ENCODE results near the gene TTYH2. TPM values are rescaled to one million over a fixed set of nuclear protein-coding genes. Genes with fewer than 3 reads are reported as not detected.

The TTYH2 gene
- total and polyA plus RNA-seq, 8 donors = 0.58 to 17.9 (median 1.5) TPM

DNA sequence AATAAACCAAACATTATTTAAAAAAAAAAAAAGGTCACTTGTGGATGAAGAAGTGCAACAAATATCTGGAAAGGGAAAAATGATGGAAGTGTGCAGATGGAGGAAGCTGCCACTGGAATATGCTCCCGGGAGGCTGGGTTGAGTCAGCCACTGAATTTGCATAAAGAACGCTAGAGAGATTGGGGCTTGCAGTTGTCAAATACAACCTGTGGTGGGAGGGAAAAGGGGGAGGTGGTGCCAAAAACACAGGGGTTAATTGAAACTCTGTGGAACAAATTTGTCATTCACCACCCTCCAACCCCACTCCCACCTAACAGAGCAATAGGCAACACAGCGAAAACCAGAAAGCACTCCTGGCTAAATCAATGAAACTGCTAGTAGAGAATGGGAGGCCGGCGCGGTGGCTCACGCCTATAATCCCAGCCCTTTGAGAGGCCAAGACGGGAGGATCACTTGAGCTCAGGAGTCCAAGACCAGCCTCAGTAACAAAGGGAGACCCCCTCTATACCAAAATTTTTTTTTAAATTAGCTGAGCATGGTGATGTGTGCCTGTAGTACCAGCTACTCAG lies 47.5 kb upstream of the TTYH2 start:
- Histone ChIP-seq H3K27me3 (peaks cover 0 to 54% (median 0%) of the 10 kb centered on the region in 3 donors), H3K36me3 (no peaks in the 10 kb centered on the region), H3K9me3 (no peaks in the 10 kb centered on the region), H3K27ac (no peak overlapping the region), H3K4me3 (no peak overlapping the region), H3K4me1 (no peaks in the 10 kb centered on the region)
- intact Hi-C loops (cut with DNase I; ENCODE audit: low total_unique reads) = no loop called here
- no peak for DNase-seq
- whole genome bisulfite sequencing, 5 donors = 69 to 77% (median 75%) methylated on average over 8 of the region's 8 CpGs
- no peak for TF ChIP-seq EP300 (IDR thresholded peaks at IDR 0.05)
- no peak for TF ChIP-seq POLR2AphosphoS5 (IDR thresholded peaks at IDR 0.05)
- TF ChIP-seq, protein P1, sequence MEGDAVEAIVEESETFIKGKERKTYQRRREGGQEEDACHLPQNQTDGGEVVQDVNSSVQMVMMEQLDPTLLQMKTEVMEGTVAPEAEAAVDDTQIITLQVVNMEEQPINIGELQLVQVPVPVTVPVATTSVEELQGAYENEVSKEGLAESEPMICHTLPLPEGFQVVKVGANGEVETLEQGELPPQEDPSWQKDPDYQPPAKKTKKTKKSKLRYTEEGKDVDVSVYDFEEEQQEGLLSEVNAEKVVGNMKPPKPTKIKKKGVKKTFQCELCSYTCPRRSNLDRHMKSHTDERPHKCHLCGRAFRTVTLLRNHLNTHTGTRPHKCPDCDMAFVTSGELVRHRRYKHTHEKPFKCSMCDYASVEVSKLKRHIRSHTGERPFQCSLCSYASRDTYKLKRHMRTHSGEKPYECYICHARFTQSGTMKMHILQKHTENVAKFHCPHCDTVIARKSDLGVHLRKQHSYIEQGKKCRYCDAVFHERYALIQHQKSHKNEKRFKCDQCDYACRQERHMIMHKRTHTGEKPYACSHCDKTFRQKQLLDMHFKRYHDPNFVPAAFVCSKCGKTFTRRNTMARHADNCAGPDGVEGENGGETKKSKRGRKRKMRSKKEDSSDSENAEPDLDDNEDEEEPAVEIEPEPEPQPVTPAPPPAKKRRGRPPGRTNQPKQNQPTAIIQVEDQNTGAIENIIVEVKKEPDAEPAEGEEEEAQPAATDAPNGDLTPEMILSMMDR (IDR thresholded peaks at IDR 0.05) = no peak
- no peak for TF ChIP-seq POLR2A (IDR thresholded peaks at IDR 0.05)

DNA sequence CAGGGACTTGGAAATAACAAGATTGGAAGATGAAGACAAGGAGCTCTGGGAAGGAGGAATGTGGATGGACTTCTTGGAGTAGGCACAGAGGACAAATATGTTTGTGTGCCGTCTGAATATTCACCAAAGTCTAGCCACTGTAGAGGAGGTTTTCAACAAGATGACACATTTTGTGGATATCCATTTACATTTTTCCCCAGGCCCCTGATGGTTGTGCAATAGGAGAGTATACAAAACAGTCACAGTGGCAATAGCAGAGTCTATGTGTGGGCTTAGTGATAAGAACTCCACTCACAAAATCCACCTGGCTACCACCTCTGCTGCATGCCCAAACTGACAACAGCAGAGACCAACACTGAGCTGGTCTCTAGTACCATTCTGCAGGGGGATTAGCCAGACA lies 42.4 kb upstream of the TTYH2 start:
- H3K4me1 ChIP-seq = no peaks in the 10 kb centered on the region
- TF ChIP-seq POLR2AphosphoS5 (IDR thresholded peaks at IDR 0.05) = no peak
- TF ChIP-seq, protein P1 (IDR thresholded peaks at IDR 0.05) = no peak
- no peak for TF ChIP-seq EP300 (IDR thresholded peaks at IDR 0.05)
- no peak for TF ChIP-seq POLR2A (IDR thresholded peaks at IDR 0.05)
- no peak for DNase-seq
- WGBS, 5 donors = 76 to 91% (median 88%) methylated on average over 1 of the region's 1 CpG
- H3K27me3 ChIP-seq = peaks cover 0 to 35% (median 13%) of the 10 kb centered on the region in 3 donors
- no peak overlapping the region for H3K4me3 ChIP-seq
- no peaks in the 10 kb centered on the region for H3K9me3 ChIP-seq
- H3K27ac ChIP-seq = no peak overlapping the region
- intact Hi-C loops (cut with DNase I; ENCODE audit: low total_unique reads) = no loop called here
- no peaks in the 10 kb centered on the region for H3K36me3 ChIP-seq

DNA sequence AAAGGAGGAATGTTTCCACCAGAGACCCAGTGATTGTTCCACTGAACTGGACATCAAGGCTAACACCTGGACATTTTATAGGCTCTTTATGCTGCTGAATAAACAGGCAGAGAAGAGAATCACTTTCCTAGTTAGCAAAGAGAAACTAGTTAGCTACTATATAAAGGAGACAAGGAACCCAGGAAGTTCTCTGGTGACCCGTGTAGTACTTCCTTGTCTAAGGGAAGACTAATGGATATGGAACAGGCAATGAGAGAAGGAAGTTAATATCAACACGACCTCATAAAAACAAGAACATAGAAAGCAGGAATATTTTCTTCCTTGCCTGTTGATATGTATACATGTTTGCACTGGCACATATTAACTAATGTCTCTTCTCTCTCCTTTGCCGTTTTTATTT lies 40.7 kb upstream of the TTYH2 start:
- intact Hi-C loops (cut with DNase I; ENCODE audit: low total_unique reads) = no loop called here
- H3K27ac ChIP-seq = no peak overlapping the region

DNA sequence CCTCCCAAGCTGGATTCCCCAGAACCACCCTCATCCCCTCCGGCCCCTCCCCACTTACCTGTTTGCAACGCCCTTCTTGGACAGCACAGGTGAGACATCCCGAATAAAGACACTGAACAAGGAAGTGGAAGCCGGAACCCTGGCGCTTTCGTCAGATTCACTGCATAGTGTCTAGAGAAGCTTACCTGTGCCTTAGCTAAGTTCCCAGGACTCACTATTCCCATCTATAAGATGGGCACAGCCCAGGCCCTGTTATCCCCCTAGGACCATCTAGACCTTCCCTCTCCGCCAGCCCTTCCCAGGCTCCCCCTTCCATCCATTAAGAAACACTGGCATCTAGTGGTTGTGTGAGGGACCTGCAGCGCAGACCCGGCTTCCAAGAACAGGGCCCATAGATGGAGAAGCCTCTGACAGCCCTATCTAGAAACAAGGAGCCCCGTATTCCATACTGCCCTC lies 36.8 kb upstream of the TTYH2 start:
- no peaks in the 10 kb centered on the region for H3K36me3 ChIP-seq
- H3K4me1 ChIP-seq = no peaks in the 10 kb centered on the region
- intact Hi-C loops (cut with DNase I; ENCODE audit: low total_unique reads) = loop anchor here (5.0 kb wide), 1 partner anchor 749 kb away; no protein-coding TSS in a partner anchor
- DNase-seq = peak; percentile 63 to 84
- H3K27ac ChIP-seq = no peak overlapping the region
- TF ChIP-seq EP300 (IDR thresholded peaks at IDR 0.05) (no peak), POLR2A (IDR thresholded peaks at IDR 0.05) (no peak)
- TF ChIP-seq, protein P1 (IDR thresholded peaks at IDR 0.05) = peak in 5 of 7 experiments; percentile 35 to 78 (median 69)
- H3K9me3 ChIP-seq = no peaks in the 10 kb centered on the region
- WGBS, 5 donors = 36 to 45% (median 40%) methylated on average over 10 of the region's 10 CpGs
- H3K27me3 ChIP-seq = peaks cover 0 to 79% (median 25%) of the 10 kb centered on the region in 3 donors
- H3K4me3 ChIP-seq = no peak overlapping the region

More for the DNA sequence above, 40.7 kb upstream of the TTYH2 start:
- Histone ChIP-seq H3K9me3 (no peaks in the 10 kb centered on the region), H3K36me3 (no peaks in the 10 kb centered on the region), H3K27me3 (peaks cover 0 to 52% (median 13%) of the 10 kb centered on the region in 3 donors), H3K4me3 (no peak overlapping the region), H3K4me1 (no peaks in the 10 kb centered on the region)
- WGBS, 5 donors = 40 to 47% (median 43%) methylated on average over 3 of the region's 3 CpGs
- TF ChIP-seq EP300 (IDR thresholded peaks at IDR 0.05) (no peak), POLR2AphosphoS5 (IDR thresholded peaks at IDR 0.05) (no peak), POLR2A (IDR thresholded peaks at IDR 0.05) (no peak)
- TF ChIP-seq, protein P1 (IDR thresholded peaks at IDR 0.05) = no peak
- no peak for DNase-seq
